Left kidney (tissue), 2 donors: ENCODE measurements around the gene CHRNA9. TPM values are rescaled to one million over a fixed set of nuclear protein-coding genes. Genes with fewer than 3 reads are reported as not detected.

Experiments used
- DNase-seq: peaks from one replicate; pipeline ENCODE4 v3.0.0-alpha.2; 2013
- polyA plus RNA-seq: library from polyadenylated mRNA; unstranded; fragments of 120-200 nt; gene quantifications from one replicate; pipeline ENCODE4 v1.2.1, GENCODE V29; 2013; ENCODE audit not compliant: insufficient read length

Gene CHRNA9
- polyA plus RNA-seq, 1 donor, result 1.4 TPM

DNA sequence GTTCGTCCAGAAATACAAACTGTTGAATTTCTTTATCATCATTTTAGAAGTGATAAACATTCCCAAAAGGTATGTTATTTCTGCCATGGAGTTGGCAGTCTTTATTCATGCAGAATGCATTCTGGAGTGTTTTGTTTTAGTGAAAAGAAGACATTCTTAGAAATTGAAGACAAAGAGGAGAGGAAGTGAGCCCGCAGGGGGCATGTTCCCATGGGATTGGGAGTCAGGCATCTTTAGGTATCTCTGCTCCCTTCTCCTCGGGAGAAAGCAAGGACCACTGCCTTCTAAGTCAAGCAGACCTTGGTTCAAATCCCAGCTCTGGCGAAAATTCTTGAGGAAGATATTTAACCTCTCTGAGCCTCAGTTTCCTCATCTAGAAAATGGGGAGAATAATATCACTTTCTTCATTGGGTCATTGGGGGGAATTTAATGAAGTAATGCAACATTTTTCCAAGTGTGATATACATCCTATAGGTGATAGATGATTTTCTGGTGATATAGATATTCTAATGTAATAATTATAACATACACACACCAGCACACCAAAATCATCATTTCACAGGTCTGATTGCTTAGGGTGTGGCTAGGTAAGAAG, 26.5 kb upstream of the CHRNA9 start:
- DNase-seq, result no peak

DNA sequence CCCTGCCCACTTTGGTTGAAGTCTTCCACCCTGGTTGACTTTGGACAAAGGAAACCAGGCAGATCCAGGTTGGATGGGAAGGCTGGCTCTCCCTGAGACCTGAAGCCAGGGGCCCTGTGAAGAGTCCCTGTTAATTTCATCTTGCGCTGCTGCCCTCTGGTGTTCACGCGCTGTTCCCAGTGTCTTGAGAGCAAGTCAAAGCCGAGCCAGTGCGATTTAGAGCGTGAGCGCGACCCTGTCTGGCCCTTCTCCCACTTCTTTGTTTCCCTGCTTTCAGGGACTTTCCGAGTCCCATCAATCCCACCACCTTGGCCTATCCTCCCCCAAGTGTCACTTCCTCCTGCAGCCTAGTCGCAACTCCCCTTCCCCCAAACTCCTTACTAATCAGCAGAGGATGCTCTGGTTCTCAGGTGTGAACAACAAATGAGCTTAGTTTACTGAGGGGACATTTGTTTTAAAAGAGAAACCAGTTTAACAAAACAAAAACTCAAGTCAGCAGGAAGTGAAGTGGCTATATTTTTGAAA, 25.8 kb upstream of the CHRNA9 start:
- peak; percentile 92 for DNase-seq

DNA sequence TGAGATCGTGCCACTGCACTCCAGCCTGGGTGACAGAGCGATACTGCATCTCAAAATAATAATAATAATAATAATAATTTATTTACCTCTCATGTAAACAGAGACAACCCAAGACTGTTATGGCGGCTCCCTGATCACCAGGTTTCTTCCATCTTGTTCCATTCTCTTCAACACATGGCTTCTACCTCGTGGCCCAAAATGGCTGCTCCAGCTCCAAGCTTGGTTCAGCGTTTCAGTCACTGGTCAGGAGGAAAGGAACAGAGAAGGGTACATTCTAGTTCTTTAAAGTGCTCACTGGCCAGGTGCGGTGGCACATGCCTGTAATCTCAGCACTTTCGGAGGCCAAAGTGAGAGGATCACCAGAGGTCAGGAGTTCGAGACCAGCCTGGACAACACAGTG, 24.9 kb upstream of the CHRNA9 start:
- DNase-seq, result no peak

- DNase-seq, result no peak
Observed at GRCh38 chr4:40311811-40312346, 23.3 kb upstream of the CHRNA9 start.

- no peak for DNase-seq
Observed at GRCh38 chr4:40314951-40315350, 20.2 kb upstream of the CHRNA9 start.

DNA sequence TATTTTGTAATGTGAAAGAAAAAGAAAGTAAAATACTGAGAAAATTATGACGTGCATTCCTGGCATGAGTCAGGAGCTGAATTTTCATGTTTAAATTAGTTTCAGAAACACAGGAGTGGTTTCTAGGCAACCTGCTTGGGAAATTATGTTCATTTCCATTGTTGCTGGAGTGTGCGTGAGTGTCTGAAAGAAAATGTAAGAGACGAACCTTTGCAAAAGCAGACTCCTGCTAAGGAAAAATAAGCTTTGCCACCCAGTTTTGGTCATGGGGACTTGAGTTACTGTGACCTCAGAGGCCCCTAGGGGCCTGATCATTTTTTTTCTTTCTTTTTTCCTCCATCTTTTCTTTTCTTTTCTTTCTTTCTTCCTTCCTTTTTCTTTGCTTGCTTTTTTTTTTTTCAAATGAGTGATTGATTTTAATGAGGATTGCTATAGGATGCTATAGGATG, 18.8 kb upstream of the CHRNA9 start:
- DNase-seq, result no peak

GRCh38 chr4:40316782-40317635, 18.1 kb upstream of the CHRNA9 start:
- DNase-seq, result peak; percentile 75

DNA sequence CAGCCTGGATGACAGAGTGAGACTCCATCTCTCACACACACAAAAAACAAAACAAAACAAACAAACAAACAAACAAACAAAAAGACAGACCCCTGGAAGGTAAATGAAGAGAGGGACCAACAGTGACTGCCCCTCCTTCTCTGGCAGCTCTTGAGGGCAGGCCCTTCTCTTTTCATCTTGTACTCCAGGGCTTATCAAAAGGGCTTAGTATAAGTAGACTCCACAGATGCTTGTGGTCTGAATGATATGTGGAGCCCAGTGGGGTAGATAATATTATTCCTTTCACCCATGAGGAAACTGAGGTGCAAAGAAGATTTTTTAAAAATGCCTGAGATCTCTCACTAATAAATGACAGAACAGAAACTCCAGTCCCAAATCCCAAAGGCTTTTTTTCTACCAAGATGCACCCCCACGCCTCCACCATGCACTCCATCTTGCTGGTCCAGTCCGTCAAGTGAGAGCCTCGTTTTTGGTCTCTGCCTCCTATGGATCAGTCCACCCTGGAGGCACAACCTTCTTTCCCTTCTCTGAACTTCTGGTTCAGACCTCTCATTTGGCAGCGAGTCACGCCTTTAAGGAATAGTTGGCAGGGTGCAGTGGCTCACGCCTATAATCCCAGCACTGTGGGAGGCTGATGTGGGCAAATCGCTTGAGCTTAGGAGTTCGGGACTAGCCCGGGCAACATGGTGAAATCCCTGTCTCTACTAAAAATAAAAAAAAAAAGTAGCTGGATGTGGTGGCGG, 17.0 kb upstream of the CHRNA9 start:
- no peak for DNase-seq

DNA sequence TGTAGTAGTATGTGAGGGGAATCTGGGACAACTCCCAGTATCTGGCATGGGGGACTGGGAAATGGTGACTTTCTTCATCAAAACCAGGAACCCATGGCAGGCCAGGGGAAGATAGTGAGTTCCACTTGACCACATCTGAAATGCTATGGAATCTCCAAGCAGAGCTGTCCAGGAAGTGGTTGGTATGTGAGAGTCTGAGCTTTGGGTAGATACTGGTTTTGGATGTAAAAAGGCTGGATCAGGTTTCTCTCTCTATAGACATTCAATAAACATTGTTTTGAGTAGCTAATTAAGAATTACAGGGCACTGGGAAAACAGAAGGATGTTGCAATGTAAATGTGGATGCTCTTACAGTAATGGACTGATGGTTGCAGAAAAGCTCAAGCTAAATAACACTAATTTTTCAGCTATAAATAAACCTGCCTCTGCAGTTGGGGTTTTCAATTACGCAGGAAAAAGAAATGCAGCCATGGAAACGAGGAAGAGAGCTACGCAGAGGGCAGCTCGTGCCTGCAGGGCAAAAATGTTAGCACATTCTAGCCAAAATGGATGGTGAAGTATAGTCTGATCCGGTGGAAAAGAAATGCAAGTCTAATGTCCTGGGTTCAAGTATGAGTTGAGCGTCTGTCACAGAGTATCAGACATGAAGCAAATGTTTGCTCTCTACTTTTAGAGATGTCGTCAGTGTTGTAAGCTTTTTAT, 13.4 kb upstream of the CHRNA9 start:
- no peak for DNase-seq

DNA sequence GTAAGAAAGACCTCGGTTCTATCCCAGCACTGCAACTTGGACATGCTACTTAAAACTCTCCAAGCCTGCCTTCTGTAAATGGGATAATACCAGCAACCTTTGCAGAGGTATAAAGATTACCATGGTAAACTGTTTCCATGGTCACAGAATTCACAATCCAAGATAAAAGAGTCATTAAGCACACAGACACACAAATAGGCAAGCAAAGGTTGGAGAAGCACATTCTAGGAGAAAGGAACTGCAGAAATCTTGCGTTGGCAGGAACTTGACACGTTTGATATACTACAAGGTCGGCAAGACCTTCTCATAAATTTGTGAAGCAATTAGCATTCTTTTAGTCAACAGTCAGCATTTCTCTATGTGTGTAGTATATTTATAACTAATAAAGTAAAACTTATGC, 12.3 kb upstream of the CHRNA9 start:
- no peak for DNase-seq

DNA sequence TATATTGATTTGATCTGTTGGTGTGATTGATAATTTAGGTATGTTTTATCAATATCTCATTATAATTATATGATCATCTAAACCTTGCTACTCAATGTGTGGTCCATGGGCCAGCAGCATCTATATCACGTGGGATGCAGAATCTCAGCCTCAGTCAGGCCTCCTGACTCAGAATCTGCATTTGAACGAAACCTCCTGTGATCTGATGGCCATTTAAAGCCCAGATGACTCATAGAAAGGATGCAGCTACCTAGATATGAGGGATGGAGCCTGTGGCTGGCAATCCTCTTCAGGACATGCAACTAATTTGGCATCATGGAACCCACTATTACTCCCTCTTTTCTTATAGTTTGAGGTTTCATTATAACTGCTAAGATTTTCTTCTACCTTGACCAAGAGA, 11.3 kb upstream of the CHRNA9 start:
- DNase-seq, result no peak

GRCh38 chr4:40325406-40326019, 9.6 kb upstream of the CHRNA9 start:
- DNase-seq, result peak; percentile 62

GRCh38 chr4:40327340-40327739, 7.8 kb upstream of the CHRNA9 start:
- no peak for DNase-seq

- no peak for DNase-seq
Observed at GRCh38 chr4:40328383-40328782, 6.8 kb upstream of the CHRNA9 start.

- no peak for DNase-seq
Observed at GRCh38 chr4:40329805-40330204, 5.3 kb upstream of the CHRNA9 start.

DNA sequence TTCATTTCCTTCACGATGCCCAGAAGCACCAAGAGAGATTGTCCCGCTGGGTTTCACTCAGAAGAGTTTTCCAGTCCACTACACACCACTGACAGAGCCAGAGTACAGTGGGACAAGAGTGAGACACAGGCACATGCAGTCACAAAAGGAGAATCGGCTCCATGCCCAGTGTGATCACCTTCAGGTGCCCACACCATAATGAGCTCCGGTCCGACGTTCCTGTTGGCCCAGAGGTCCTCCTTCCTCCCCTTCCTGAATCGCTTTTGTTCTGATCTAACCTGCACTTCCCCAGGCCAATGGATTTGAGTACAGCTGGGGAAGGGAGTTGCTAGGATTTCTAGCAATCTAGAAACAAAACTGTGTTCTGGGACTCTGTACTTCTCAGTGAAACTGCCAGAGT, 4.6 kb upstream of the CHRNA9 start:
- DNase-seq, result no peak

GRCh38 chr4:40331101-40331745, 3.9 kb upstream of the CHRNA9 start:
- no peak for DNase-seq

DNA sequence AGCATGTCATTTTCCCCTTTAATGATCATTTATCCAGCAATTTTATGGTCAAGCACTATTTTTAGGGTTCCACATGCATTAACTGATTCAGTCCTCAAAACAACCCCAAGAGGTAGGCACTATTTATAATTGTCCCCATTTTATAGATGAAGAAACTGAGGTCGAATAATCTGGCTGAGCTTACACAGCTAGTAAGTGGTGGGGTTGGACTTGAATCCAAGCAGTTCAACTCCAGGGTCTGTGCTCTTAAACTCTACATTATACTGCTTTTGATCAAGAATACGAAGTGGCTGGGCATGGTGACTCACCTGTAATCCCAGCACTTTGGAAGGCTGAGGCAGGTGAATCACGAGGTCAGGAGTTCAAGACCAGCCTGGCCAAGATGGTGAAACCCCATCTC, 3.2 kb upstream of the CHRNA9 start:
- no peak for DNase-seq

DNA sequence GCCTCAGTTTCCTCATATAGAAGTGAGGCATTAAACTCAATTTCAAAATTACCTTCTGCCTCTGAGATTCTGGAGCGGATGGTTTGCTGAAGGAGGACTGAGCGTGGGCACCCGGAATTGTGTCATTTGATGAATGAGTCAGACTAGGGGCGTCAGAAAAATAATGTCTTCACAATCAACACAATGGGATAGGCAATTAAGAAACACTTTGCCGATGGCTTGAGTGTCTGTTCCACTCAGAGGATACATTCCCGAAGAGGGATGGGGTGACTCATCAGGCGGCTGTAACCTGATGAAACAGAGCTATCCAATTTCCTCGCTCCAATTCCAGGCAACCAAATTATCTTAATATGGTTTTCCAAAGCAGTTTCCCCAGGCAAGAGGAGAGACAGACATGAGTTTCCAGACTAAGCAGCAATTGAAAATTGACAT, 1.2 kb upstream of the CHRNA9 start:
- DNase-seq, result no peak

DNA sequence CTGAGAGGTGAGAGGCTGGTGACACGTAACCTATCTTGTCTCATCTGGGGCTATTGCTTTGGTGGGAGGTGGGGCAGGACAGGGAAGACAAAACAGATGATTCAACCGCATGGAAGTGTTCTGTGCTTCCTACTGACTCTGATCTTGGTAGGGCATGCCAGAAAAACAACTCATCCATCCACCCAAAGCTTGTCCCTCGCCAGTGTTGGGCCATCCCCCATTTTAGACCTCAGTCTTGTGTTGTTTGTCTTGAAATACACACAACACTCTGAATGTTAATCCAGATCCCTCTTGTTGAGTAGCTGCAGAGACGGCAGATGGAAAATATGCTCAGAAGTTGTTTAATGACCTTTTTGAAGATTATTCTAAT, 377 bp downstream of the CHRNA9 start:
- no peak for DNase-seq

- no peak for DNase-seq
Observed at GRCh38 chr4:40337051-40337450, 1.9 kb downstream of the CHRNA9 start.
